SK-N-MC (cell line): ENCODE results near the gene ATP2B1.

Source experiments
- EZH2 ChIP-seq: fragments of 200-600 bp; sonication (generic); IDR thresholded peaks from one replicate; pipeline ENCODE4 v1.6.1; 2017; ENCODE audit warnings: antibody characterized with exemption
- FOXP2 ChIP-seq: optimal IDR thresholded peaks from 2 replicates; pipeline ENCODE3; 2011; ENCODE audit warnings: mild to moderate bottlenecking, moderate library complexity; ENCODE audit not compliant: insufficient read depth; ENCODE audit errors: extremely low read length, control extremely low read depth
- POLR2AphosphoS5 ChIP-seq: IDR thresholded peaks from 2 replicates; pipeline ENCODE4 v1.6.1; 2012; ENCODE audit warnings: mild to moderate bottlenecking, low read depth, low read length, borderline replicate concordance

DNA sequence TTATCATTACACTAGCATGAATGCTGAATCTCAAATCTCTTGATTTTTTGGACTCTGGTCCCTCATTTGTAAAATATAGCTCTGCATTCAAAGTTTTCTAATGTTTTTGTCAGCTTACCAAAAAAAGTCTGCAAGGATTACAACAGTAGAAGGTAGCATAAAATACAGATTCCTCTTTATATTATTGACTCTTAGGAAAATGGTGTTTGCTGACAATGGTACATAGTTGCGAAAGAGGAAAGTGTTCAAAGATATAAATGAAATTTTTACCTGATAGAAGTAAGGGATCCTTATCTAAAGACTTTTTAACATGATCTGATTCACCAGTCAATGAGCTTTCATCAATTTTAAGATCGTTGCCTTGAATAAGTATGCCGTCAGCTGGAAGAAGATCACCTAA, 74.1 kb downstream of the ATP2B1 start:
- TF ChIP-seq EZH2 (no peak), POLR2AphosphoS5 (no peak), FOXP2 (no peak)
